ENCODE results near the gene ZMYND8. TPM values are rescaled to one million over a fixed set of nuclear protein-coding genes. Genes with fewer than 3 reads are reported as not detected.

The ZMYND8 gene
- total and polyA plus RNA-seq, 2 donors (not counting 1 experiment from before 2014, with no cell fraction given) = 12.6 to 13.0 TPM

- Histone ChIP-seq H3K27me3 (ENCODE audit: control insufficient read depth, insufficient read depth, low read length) (no peaks in the 10 kb centered on the region), H2AFZ (ENCODE audit: low read length) (no peak overlapping the region), H3K4me3 (replicated peaks in 1 of 4; ENCODE audit: control extremely low read depth in 1 of 4, insufficient read depth in 1 of 4, low read depth in 3 of 4, low read length in 4 of 4) (no peak overlapping the region), H3K9ac (ENCODE audit: insufficient read depth, low read length) (no peak overlapping the region), H3K4me1 (ENCODE audit: control insufficient read depth, extremely low read depth, insufficient read depth, low read length) (peaks cover 10% of the 10 kb centered on the region), H3K27ac (ENCODE audit: insufficient read depth, low read length) (no peak overlapping the region), H3K4me2 (ENCODE audit: extremely low read depth, insufficient read depth, low read length) (no peak overlapping the region), H3K9me3 (ENCODE audit: control insufficient read depth, insufficient read depth, low read depth, low read length) (no peaks in the 10 kb centered on the region), H4K20me1 (ENCODE audit: control insufficient read depth, extremely low read depth, insufficient read depth, low read length) (no peaks in the 10 kb centered on the region), H3K79me2 (ENCODE audit: control insufficient read depth, insufficient read depth, low read length) (peaks cover 20% of the 10 kb centered on the region), H3K36me3 (ENCODE audit: control insufficient read depth, insufficient read depth, low read length) (peaks cover 5% of the 10 kb centered on the region)
- TF ChIP-seq EZH2 (IDR thresholded peaks at IDR 0.05; ENCODE audit: low read length, missing control alignments) = no peak
- TF ChIP-seq, protein P1, sequence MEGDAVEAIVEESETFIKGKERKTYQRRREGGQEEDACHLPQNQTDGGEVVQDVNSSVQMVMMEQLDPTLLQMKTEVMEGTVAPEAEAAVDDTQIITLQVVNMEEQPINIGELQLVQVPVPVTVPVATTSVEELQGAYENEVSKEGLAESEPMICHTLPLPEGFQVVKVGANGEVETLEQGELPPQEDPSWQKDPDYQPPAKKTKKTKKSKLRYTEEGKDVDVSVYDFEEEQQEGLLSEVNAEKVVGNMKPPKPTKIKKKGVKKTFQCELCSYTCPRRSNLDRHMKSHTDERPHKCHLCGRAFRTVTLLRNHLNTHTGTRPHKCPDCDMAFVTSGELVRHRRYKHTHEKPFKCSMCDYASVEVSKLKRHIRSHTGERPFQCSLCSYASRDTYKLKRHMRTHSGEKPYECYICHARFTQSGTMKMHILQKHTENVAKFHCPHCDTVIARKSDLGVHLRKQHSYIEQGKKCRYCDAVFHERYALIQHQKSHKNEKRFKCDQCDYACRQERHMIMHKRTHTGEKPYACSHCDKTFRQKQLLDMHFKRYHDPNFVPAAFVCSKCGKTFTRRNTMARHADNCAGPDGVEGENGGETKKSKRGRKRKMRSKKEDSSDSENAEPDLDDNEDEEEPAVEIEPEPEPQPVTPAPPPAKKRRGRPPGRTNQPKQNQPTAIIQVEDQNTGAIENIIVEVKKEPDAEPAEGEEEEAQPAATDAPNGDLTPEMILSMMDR (conservative IDR thresholded peaks at IDR 0.05 in 1 of 2, IDR thresholded peaks at IDR 0.05 in 1 of 2; ENCODE audit: low read depth in 1 of 2, low read length in 2 of 2) = no peak
- DNase-seq (ENCODE audit: low read depth in 2 of 2) = no peak
Observed at GRCh38 chr20:47271046-47271615, 85.4 kb downstream of the ZMYND8 start.

DNA sequence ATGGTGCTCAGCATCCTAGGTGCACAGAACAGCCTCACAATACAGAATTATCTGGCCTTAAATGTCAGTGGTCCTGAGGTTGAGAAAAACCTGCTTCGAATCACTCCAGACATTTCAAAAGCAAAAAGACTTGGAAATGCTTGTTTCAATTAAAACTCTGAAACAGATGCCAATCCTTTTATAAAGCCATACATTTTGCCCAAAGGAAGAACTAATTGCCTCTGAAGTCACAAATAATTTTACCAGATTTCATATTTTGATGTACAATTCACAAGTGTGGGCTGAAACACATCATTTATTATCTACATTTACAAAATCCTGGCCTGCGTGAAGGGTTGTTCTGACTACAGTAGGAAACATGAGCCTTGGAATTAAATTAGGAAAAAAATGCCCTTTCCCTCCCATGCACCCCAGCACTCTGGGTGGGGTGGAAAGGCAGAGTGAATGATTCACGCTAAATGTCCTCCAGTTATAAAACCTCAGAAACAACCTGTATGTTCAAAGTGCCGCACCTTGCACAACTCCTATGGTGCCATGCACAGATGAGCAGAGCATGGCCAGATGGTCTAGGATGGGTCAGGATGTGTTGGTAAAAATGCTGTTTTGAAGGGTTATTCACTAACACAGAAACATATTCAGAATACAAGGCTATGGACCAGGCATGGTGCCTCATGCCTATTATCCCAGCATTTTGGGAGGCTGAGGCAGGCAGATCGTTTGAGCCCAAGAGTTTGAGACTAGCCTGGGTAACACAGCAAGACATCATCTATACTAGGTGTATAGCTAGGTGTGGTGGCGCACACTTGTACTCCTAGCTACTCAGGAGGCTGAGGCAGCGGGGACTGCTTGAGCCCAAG is 87.0 kb downstream of the ZMYND8 start:
- Histone ChIP-seq H3K4me2 (ENCODE audit: extremely low read depth, insufficient read depth, low read length) (no peak overlapping the region), H3K27ac (ENCODE audit: insufficient read depth, low read length) (no peak overlapping the region), H3K36me3 (ENCODE audit: control insufficient read depth, insufficient read depth, low read length) (peaks cover 5% of the 10 kb centered on the region), H2AFZ (ENCODE audit: low read length) (no peak overlapping the region), H3K9me3 (ENCODE audit: control insufficient read depth, insufficient read depth, low read depth, low read length) (no peaks in the 10 kb centered on the region), H3K4me1 (ENCODE audit: control insufficient read depth, extremely low read depth, insufficient read depth, low read length) (peaks cover 3% of the 10 kb centered on the region), H3K4me3 (replicated peaks in 1 of 4; ENCODE audit: control extremely low read depth in 1 of 4, insufficient read depth in 1 of 4, low read depth in 3 of 4, low read length in 4 of 4) (no peak overlapping the region), H3K27me3 (ENCODE audit: control insufficient read depth, insufficient read depth, low read length) (no peaks in the 10 kb centered on the region), H3K9ac (ENCODE audit: insufficient read depth, low read length) (no peak overlapping the region), H4K20me1 (ENCODE audit: control insufficient read depth, extremely low read depth, insufficient read depth, low read length) (no peaks in the 10 kb centered on the region), H3K79me2 (ENCODE audit: control insufficient read depth, insufficient read depth, low read length) (peaks cover 26% of the 10 kb centered on the region)
- TF ChIP-seq EZH2 (IDR thresholded peaks at IDR 0.05; ENCODE audit: low read length, missing control alignments) = no peak
- TF ChIP-seq, protein P1 (conservative IDR thresholded peaks at IDR 0.05 in 1 of 2, IDR thresholded peaks at IDR 0.05 in 1 of 2; ENCODE audit: low read depth in 1 of 2, low read length in 2 of 2) = no peak
- DNase-seq (ENCODE audit: low read depth in 2 of 2) = no peak

GRCh38 chr20:47267621-47268020 is 88.9 kb downstream of the ZMYND8 start:
- Histone ChIP-seq H3K36me3 (ENCODE audit: control insufficient read depth, insufficient read depth, low read length) (peaks cover 6% of the 10 kb centered on the region), H3K4me2 (ENCODE audit: extremely low read depth, insufficient read depth, low read length) (no peak overlapping the region), H3K9ac (ENCODE audit: insufficient read depth, low read length) (no peak overlapping the region), H3K9me3 (ENCODE audit: control insufficient read depth, insufficient read depth, low read depth, low read length) (no peaks in the 10 kb centered on the region), H3K27me3 (ENCODE audit: control insufficient read depth, insufficient read depth, low read length) (no peaks in the 10 kb centered on the region), H3K27ac (ENCODE audit: insufficient read depth, low read length) (no peak overlapping the region), H4K20me1 (ENCODE audit: control insufficient read depth, extremely low read depth, insufficient read depth, low read length) (no peaks in the 10 kb centered on the region), H2AFZ (ENCODE audit: low read length) (no peak overlapping the region), H3K4me3 (replicated peaks in 1 of 4; ENCODE audit: control extremely low read depth in 1 of 4, insufficient read depth in 1 of 4, low read depth in 3 of 4, low read length in 4 of 4) (no peak overlapping the region), H3K4me1 (ENCODE audit: control insufficient read depth, extremely low read depth, insufficient read depth, low read length) (no peaks in the 10 kb centered on the region), H3K79me2 (ENCODE audit: control insufficient read depth, insufficient read depth, low read length) (peaks cover 24% of the 10 kb centered on the region)
- no peak for DNase-seq (ENCODE audit: low read depth in 2 of 2)
- no peak for TF ChIP-seq EZH2 (IDR thresholded peaks at IDR 0.05; ENCODE audit: low read length, missing control alignments)
- TF ChIP-seq, protein P1 (conservative IDR thresholded peaks at IDR 0.05 in 1 of 2, IDR thresholded peaks at IDR 0.05 in 1 of 2; ENCODE audit: low read depth in 1 of 2, low read length in 2 of 2) = no peak
